GM12872 (cell line): ENCODE results near the gene FBXL17.

Source experiments
- CTCF ChIP-seq: IDR thresholded peaks from 3 replicates; pipeline ENCODE4 v1.5.1; 2011; ENCODE audit warnings: low read depth, mild to moderate bottlenecking, low read length, moderate library complexity; ENCODE audit not compliant: insufficient read depth

The FBXL17 gene

DNA sequence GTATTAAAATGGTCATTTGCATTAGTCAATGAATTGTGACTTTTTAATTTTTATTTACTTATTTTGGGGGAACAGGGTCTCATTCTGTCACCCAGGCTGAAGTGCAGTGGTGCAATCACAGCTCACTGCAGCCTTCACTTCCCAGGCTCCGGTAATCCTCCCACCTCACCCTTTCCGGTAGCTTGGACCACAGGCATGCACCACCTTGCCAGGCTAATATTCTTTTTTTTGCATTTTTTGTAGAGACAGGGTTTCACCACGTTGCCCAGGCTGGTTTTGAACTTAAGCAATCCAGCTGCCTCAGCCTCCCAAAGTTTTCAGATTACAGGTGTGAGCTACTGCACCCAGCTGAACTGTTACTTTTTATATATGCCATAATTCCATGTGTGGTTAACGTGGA, 143.4 kb downstream of the FBXL17 start:
- TF ChIP-seq CTCF = no peak

DNA sequence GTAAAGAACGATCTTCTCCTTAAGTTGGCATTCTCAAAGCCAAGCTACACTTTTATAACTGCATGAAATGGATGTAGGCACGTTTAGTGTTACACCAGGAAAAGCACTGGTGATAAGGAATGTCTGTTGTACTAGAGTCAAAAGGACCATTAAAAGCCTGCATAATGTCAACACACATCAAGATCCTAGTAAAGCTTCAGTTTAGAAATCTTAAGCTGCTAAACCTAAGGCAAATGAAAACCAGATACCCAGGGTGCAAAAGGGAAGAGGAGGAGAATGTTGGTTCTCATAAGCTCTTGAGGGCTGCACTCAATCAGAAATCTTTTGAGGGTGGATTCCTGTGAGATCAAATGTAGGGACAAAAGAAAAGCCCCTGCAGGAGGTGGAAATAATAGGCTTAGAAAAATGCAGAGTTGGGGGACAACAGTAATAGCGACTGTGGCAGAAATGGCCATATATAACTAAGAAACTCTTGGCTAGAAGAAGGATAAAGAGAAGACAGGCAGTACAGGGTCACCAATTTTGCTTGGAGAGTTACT, 148.2 kb downstream of the FBXL17 start:
- no peak for TF ChIP-seq CTCF

DNA sequence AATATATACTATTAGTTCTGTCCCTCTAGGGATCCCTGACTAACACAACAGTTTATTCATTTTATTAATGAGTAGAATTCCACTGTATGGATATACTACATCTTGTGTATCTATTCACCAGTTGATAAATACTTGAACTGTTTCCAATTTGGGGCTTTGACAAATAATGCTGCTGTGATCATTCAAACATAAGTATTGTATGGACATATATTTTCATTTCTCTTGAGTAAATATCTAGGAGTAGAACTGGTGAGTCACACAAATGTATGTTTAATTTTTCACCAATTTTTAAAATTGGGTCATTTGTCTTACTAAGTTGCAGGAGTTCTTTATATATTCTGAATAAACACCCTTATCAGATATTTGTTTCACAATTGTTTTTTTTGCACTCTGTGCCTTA, 149.1 kb downstream of the FBXL17 start:
- TF ChIP-seq CTCF = no peak

DNA sequence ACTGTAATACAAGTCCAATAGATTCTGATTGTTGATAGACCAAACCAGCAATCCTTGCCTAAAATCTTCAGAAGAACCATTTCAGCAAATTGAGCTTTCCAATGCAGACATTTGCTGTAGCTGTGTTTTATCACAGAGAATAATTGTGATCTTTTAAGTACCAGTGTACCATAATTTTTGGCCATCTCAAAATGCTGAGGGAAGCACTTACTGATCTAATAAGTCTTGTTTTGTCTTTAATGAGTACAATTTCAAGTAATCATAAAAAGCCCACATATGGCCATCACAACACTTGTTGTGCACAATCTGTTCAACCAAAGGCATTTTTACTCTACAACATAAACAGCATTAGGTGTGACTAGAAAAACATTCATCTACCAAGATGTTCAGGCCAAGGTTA, 159.9 kb downstream of the FBXL17 start:
- TF ChIP-seq CTCF = no peak

GRCh38 chr5:108220834-108221233, 161.1 kb downstream of the FBXL17 start:
- no peak for TF ChIP-seq CTCF

GRCh38 chr5:108216890-108217289, 165.0 kb downstream of the FBXL17 start:
- TF ChIP-seq CTCF = no peak

DNA sequence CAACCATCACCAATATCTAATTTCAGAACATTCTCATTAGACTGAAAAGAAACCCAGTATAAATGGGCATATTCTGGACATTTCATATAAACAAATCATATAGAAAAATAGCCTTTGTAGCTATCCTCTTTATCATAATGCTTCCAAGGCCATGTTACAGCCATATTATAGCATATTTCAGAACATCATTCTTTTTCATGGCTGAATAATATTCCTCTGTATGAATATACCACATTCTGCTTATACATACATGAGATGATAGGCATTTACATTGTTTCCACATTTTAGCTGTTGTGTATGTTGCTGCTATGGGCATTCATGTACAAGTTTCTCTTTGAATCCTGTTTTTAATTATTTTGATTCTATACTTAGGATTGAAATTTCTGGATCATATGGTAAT, 167.0 kb downstream of the FBXL17 start:
- no peak for TF ChIP-seq CTCF

DNA sequence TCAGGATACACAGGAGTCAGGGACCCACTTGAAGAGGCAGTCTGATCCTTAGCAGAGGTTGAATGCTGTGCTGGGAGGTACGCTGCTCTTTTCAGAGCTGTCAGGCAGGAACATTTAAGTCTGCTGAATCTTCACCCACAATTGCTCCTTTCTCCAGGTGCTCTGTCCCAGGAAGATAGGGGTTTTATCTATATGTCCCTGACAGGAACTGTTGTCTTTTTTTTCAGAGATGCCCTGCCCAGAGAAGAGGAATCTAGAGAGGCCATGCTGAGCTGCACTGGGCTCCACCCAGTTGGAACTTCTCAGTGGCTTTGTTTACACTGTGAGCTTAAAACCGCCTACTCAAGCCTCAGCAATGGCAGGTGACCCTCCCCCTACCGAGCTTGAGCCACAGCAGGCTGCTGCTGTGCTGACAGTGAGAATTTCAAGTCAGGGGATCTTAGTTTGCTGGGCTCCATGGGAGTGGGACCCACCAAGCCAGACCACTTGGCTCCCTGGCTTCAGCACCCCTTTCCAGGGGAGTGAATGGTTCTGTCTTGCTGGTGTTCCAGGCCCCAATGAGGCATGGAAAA, 169.0 kb downstream of the FBXL17 start:
- no peak for TF ChIP-seq CTCF
